ENCODE measurements around the gene JAGN1. TPM values are rescaled to one million over a fixed set of nuclear protein-coding genes. Genes with fewer than 3 reads are reported as not detected.

Gene JAGN1
- total and polyA plus RNA-seq, 2 donors from 2014 or later: 30.3 to 55.3 TPM

- Histone ChIP-seq H3K9me3 (ENCODE audit: control insufficient read depth in 2 of 3, insufficient read depth in 1 of 3, low read length in 3 of 3) (no peaks in the 10 kb centered on the region), H3K27ac (ENCODE audit: low read depth in 2 of 2, low read length in 2 of 2) (no peak overlapping the region), H3K27me3 (ENCODE audit: control insufficient read depth, insufficient read depth, low read length) (no peaks in the 10 kb centered on the region), H3K4me1 (ENCODE audit: control insufficient read depth in 2 of 3, insufficient read depth in 2 of 3, low read depth in 1 of 3, low read length in 3 of 3) (no peaks in the 10 kb centered on the region), H3K36me3 (ENCODE audit: control insufficient read depth in 2 of 3, insufficient read depth in 3 of 3, low read length in 3 of 3) (no peaks in the 10 kb centered on the region), H3K9ac (ENCODE audit: low read length in 3 of 3) (no peak overlapping the region), H3K4me3 (ENCODE audit: low read length in 3 of 3) (no peak overlapping the region)
- FAIRE-seq (no peak), DNase-seq (no peak)
- intact Hi-C loops (cut with DNase I): no loop called here
- TF ChIP-seq CTCF (IDR thresholded peaks at IDR 0.05; ENCODE audit: borderline replicate concordance, extremely low read depth, insufficient read depth): no peak
Measured at GRCh38 chr3:9859530-9860025, 30.8 kb upstream of the JAGN1 start.

GRCh38 chr3:9861201-9861600 lies 29.2 kb upstream of the JAGN1 start:
- intact Hi-C loops (cut with DNase I): no loop called here
- FAIRE-seq (no peak), DNase-seq (no peak)
- H3K4me3 ChIP-seq (ENCODE audit: low read length in 3 of 3): no peak overlapping the region
- no peak overlapping the region for H3K9ac ChIP-seq (ENCODE audit: low read length in 3 of 3)
- no peak for TF ChIP-seq CTCF (IDR thresholded peaks at IDR 0.05; ENCODE audit: borderline replicate concordance, extremely low read depth, insufficient read depth)
- no peaks in the 10 kb centered on the region for H3K27me3 ChIP-seq (ENCODE audit: control insufficient read depth, insufficient read depth, low read length)
- H3K27ac ChIP-seq (ENCODE audit: low read depth in 2 of 2, low read length in 2 of 2): no peak overlapping the region
- H3K4me1 ChIP-seq (ENCODE audit: control insufficient read depth in 2 of 3, insufficient read depth in 2 of 3, low read depth in 1 of 3, low read length in 3 of 3): no peaks in the 10 kb centered on the region
- H3K9me3 ChIP-seq (ENCODE audit: control insufficient read depth in 2 of 3, insufficient read depth in 1 of 3, low read length in 3 of 3): no peaks in the 10 kb centered on the region
- H3K36me3 ChIP-seq (ENCODE audit: control insufficient read depth in 2 of 3, insufficient read depth in 3 of 3, low read length in 3 of 3): no peaks in the 10 kb centered on the region

GRCh38 chr3:9861626-9862130 lies 28.7 kb upstream of the JAGN1 start:
- H3K36me3 ChIP-seq (ENCODE audit: control insufficient read depth in 2 of 3, insufficient read depth in 3 of 3, low read length in 3 of 3): no peaks in the 10 kb centered on the region
- intact Hi-C loops (cut with DNase I): no loop called here

More at GRCh38 chr3:9861626-9862130, 28.7 kb upstream of the JAGN1 start:
- H3K4me3 ChIP-seq (ENCODE audit: low read length in 3 of 3): no peak overlapping the region
- no peak for FAIRE-seq
- no peak for TF ChIP-seq CTCF (IDR thresholded peaks at IDR 0.05; ENCODE audit: borderline replicate concordance, extremely low read depth, insufficient read depth)
- H3K4me1 ChIP-seq (ENCODE audit: control insufficient read depth in 2 of 3, insufficient read depth in 2 of 3, low read depth in 1 of 3, low read length in 3 of 3): no peaks in the 10 kb centered on the region
- no peaks in the 10 kb centered on the region for H3K9me3 ChIP-seq (ENCODE audit: control insufficient read depth in 2 of 3, insufficient read depth in 1 of 3, low read length in 3 of 3)
- no peak overlapping the region for H3K9ac ChIP-seq (ENCODE audit: low read length in 3 of 3)
- no peaks in the 10 kb centered on the region for H3K27me3 ChIP-seq (ENCODE audit: control insufficient read depth, insufficient read depth, low read length)
- H3K27ac ChIP-seq (ENCODE audit: low read depth in 2 of 2, low read length in 2 of 2): no peak overlapping the region
- DNase-seq: peak in 1 of 5 donors; percentile 26
